ENCODE measurements around the gene MTFR1L.

Gene MTFR1L

GRCh38 chr1:25819491-25820246, at the start of gene MTFR1L:
MTFR1L (plus strand) TSS chr1:25819954; CDS start chr1:25823105, 3,151 bp downstream.
- peak; percentile 75 for DNase-seq (ENCODE audit: low read depth)

- no peak for DNase-seq (ENCODE audit: low read depth)
These were observed 49.1 kb upstream of the MTFR1L start for GRCh38 chr1:25770541-25771220.

GRCh38 chr1:25771221-25772114, 48.3 kb upstream of the MTFR1L start:
- DNase-seq (ENCODE audit: low read depth): no peak

- DNase-seq (ENCODE audit: low read depth): no peak
These were observed 47.6 kb upstream of the MTFR1L start for GRCh38 chr1:25772164-25772563.

- DNase-seq (ENCODE audit: low read depth): no peak
These were observed 47.0 kb upstream of the MTFR1L start for GRCh38 chr1:25772692-25773245.

- no peak for DNase-seq (ENCODE audit: low read depth)
These were observed 46.2 kb upstream of the MTFR1L start for GRCh38 chr1:25773441-25774125.

- DNase-seq (ENCODE audit: low read depth): no peak
These were observed 45.4 kb upstream of the MTFR1L start for GRCh38 chr1:25774206-25774803.

- DNase-seq (ENCODE audit: low read depth): no peak
These were observed 44.6 kb upstream of the MTFR1L start for GRCh38 chr1:25774921-25775771.

- DNase-seq (ENCODE audit: low read depth): no peak
These were observed 40.4 kb upstream of the MTFR1L start for GRCh38 chr1:25779388-25779787.

GRCh38 chr1:25779894-25780293, 39.9 kb upstream of the MTFR1L start:
- DNase-seq (ENCODE audit: low read depth): no peak

GRCh38 chr1:25780318-25781129, 39.2 kb upstream of the MTFR1L start:
- peak; percentile 27 for DNase-seq (ENCODE audit: low read depth)

GRCh38 chr1:25781130-25781433, 38.7 kb upstream of the MTFR1L start:
- no peak for DNase-seq (ENCODE audit: low read depth)

- no peak for DNase-seq (ENCODE audit: low read depth)
These were observed 37.0 kb upstream of the MTFR1L start for GRCh38 chr1:25782608-25783201.

- peak; percentile 36 for DNase-seq (ENCODE audit: low read depth)
These were observed 35.1 kb upstream of the MTFR1L start for GRCh38 chr1:25784575-25785051.

GRCh38 chr1:25785333-25786067, 34.3 kb upstream of the MTFR1L start:
- DNase-seq (ENCODE audit: low read depth): no peak

- DNase-seq (ENCODE audit: low read depth): peak; percentile 43
These were observed 32.6 kb upstream of the MTFR1L start for GRCh38 chr1:25786887-25787759.

GRCh38 chr1:25787760-25788166, 32.0 kb upstream of the MTFR1L start:
- DNase-seq (ENCODE audit: low read depth): no peak
